Aorta (tissue), 5 donors: ENCODE data around the gene TOX3. TPM values are rescaled to one million over a fixed set of nuclear protein-coding genes. Genes with fewer than 3 reads are reported as not detected.

Experiments used
- ATAC-seq: fragments of 200-7000 bp; cut with Tn5 transposase; one replicate; pipeline ENCODE4 v1.9.1; 2022; ENCODE audit warnings: moderate library complexity; ENCODE audit not compliant: low FRiP score
- DNase-seq, 2 donors: peaks; one replicate each; pipeline ENCODE4 v3.0.0-alpha.2; 2020
- H3K27ac ChIP-seq, 2 donors: one replicate each; pipeline ENCODE4 v1.5.1; 2013; ENCODE audit warnings: low read length in 2 of 2, mild to moderate bottlenecking in 2 of 2, moderate library complexity in 2 of 2, control low read depth in 1 of 2, inconsistent platforms in 1 of 2, low read depth in 1 of 2
- H3K27me3 ChIP-seq, 2 donors: one replicate each; pipeline ENCODE4 v1.6.1; 2013; ENCODE audit warnings: control low read depth in 1 of 2, low read length in 1 of 2, mild to moderate bottlenecking in 1 of 2, moderate library complexity in 1 of 2; ENCODE audit not compliant: insufficient read depth in 2 of 2, control insufficient read depth in 1 of 2
- H3K36me3 ChIP-seq, 2 donors: one replicate each; pipeline ENCODE4 v1.6.1; 2013; ENCODE audit warnings: control low read depth in 1 of 2, low read length in 1 of 2, mild to moderate bottlenecking in 1 of 2; ENCODE audit not compliant: insufficient read depth in 2 of 2, control insufficient read depth in 1 of 2
- H3K4me1 ChIP-seq, 2 donors: one replicate each; pipeline ENCODE4 v1.6.1; 2013; ENCODE audit warnings: low read length in 2 of 2, control low read depth in 1 of 2, mild to moderate bottlenecking in 1 of 2, moderate library complexity in 1 of 2; ENCODE audit not compliant: insufficient read depth in 2 of 2, control insufficient read depth in 1 of 2
- H3K4me3 ChIP-seq, 2 donors: one replicate each; pipeline ENCODE4 v1.5.1; 2013; ENCODE audit warnings: low read length in 2 of 2, control low read depth in 1 of 2, mild to moderate bottlenecking in 1 of 2
- H3K9me3 ChIP-seq: one replicate; pipeline ENCODE4 v1.6.1; 2013; ENCODE audit warnings: mild to moderate bottlenecking, low read length; ENCODE audit not compliant: control insufficient read depth
- WGBS, 2 donors: extraction: QIAGEN DNeasy Blood & Tissue Kit; methylation state at CpG; one replicate each; pipeline ENCODE4 v1.1.7; 2013; 5-methylcytosine and 5-hydroxymethylcytosine counted together
- intact Hi-C, 2 donors: fragments of 100-400 bp; cut with DNase I; formaldehyde crosslinking; loops; one replicate each; pipeline versions ENCODE4 v1.14.2 to v1.15.0; 2022
- polyA plus RNA-seq, 2 donors: library from polyadenylated mRNA; stranded (reverse); fragments of 200-250 nt; gene quantifications; one replicate each; pipeline ENCODE4 v1.2.3, GENCODE V29; 2013
- total RNA-seq, 2 donors: library from RNA; stranded (reverse); fragmentation: NEBNext Ultra II Directional; extraction: Animal tissue kit (Norgen Biotek cat#: 25700); gene quantifications; one replicate each; pipeline ENCODE4 v1.2.1, GENCODE V29; 2021
- donor health status: healthy with polysubstance abuse.
- donor health status: Bipolar disorder and iron deficiency.
- donor health status: DM: no; HTN: no; CAD: no.
- donor health status: DM: no; HTN: no; CAD: no.
- donor health status: DM: yes; HTN: yes; CAD: no.

Gene TOX3
- total and polyA plus RNA-seq, 4 donors: 1.3 TPM; not detected in 3

DNA sequence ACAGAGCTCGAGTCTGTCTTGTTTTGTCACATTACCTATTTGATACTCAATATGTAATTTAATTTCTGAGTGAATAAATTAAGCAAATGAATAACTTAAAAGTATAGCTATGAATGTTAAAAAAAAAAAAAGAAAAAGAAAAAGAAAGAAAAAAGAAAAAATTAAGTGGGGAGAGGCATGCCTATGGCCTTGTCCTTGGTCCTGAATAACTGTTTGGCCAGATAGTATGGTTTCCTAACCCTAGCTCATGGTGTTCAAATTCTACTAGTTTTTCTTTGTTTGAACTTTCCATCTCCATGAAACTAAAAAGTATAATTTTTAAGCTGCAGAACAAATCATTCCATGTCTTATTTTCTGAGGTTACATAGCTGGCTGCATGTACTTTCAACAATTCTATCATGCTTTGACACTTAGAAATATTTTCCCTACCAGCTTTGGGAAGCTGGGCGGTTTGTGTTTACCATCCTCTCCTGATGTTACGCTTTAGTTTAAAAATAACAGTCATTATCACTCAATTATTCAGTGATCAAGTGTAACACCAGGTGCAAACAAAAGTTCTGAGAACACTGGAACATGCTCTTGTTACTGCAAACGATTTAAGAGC lies 31.8 kb downstream of the TOX3 start:
- Histone ChIP-seq H3K4me3 (no peak overlapping the region), H3K27ac (no peak overlapping the region), H3K27me3 (no peaks in the 10 kb centered on the region), H3K4me1 (no peaks in the 10 kb centered on the region), H3K36me3 (no peaks in the 10 kb centered on the region), H3K9me3 (no peaks in the 10 kb centered on the region)
- ATAC-seq (no peak), DNase-seq (no peak)
- 74 to 76% methylated on average over 4 of the region's 4 CpGs for WGBS, 2 donors
- intact Hi-C loops: no loop called here

DNA sequence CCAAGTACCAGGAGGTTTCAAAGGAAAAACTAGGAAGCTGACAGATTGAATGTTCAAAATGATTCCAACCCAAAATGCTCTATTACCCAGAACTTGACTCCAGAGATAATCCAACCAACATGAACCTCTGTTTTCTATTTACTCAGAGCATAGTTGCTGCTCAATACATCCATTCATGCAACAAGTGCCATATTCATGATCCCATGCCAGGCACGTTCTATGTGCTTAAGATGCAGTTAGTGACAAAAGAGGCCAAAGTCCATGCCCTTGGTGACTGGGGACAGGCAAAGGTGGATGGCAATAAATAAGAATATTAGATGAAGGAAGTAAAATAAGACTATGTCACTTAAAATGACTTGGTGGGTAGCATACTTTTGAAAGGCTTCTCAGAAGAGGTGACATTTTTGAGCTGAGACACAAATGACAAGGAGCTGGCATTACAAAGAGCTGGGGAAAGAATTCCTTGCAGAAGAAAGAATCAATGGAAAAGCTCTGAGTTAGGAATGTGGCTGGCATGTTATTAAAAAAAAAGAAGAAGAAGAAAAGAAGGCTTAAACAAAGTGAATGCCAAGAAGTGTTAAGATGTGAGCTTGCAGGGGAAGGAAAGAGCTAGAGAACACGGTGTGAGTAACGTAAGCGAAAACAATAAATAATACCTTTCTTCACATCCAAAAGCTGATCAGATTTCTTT lies 34.5 kb downstream of the TOX3 start:
- no peak for ATAC-seq
- 74 to 78% methylated on average over 4 of the region's 4 CpGs for WGBS, 2 donors
- DNase-seq: no peak
- Histone ChIP-seq H3K9me3 (no peaks in the 10 kb centered on the region), H3K27me3 (no peaks in the 10 kb centered on the region), H3K27ac (no peak overlapping the region), H3K4me3 (no peak overlapping the region), H3K36me3 (no peaks in the 10 kb centered on the region), H3K4me1 (no peaks in the 10 kb centered on the region)
- intact Hi-C loops: no loop called here

DNA sequence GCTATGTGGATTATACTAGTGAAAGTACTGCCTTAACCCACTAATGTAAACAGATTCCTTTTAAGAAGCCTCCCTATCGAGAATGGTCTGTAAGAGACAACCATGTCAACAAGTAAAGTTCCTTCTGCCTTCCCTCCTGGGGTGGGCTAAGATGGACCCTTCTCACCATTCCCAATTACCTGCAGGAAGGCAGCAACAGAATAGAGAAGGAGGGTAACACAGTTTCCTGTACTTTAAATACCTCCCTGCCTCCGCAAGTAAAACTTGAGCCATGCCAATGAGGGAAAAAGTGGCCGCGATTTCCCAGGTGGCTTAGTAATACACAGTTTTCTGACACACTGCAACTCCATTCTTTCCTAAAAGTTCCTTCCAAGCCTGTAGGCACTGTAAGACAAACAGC lies 45.2 kb downstream of the TOX3 start:
- no peaks in the 10 kb centered on the region for H3K9me3 ChIP-seq
- intact Hi-C loops: no loop called here
- no peaks in the 10 kb centered on the region for H3K4me1 ChIP-seq
- no peak overlapping the region for H3K4me3 ChIP-seq
- ATAC-seq: no peak
- WGBS, 2 donors: 38 to 42% methylated on average over 4 of the region's 4 CpGs
- DNase-seq: no peak
- no peak overlapping the region for H3K27ac ChIP-seq
- no peaks in the 10 kb centered on the region for H3K36me3 ChIP-seq
- H3K27me3 ChIP-seq: no peaks in the 10 kb centered on the region

DNA sequence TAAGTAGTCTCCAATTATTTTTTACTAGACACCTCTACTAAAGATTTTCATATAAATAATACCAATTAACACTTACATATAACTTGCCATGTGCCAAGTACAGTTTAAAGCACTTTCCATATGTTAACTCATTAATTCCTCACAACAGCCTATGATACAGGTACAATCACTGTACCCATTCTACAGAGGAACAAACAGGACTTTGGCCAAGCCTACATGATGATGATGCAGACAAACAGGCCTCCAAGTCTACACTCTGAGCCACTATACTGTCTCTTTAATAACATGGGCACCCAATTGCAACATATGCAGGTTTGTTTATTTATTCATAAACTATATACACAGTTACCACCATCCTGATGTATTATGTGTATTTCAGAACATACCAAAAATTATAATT lies 46.0 kb downstream of the TOX3 start:
- DNase-seq (no peak), ATAC-seq (no peak)
- Histone ChIP-seq H3K27me3 (no peaks in the 10 kb centered on the region), H3K4me3 (no peak overlapping the region), H3K36me3 (no peaks in the 10 kb centered on the region), H3K4me1 (no peaks in the 10 kb centered on the region), H3K27ac (no peak overlapping the region), H3K9me3 (no peaks in the 10 kb centered on the region)
- intact Hi-C loops: no loop called here

DNA sequence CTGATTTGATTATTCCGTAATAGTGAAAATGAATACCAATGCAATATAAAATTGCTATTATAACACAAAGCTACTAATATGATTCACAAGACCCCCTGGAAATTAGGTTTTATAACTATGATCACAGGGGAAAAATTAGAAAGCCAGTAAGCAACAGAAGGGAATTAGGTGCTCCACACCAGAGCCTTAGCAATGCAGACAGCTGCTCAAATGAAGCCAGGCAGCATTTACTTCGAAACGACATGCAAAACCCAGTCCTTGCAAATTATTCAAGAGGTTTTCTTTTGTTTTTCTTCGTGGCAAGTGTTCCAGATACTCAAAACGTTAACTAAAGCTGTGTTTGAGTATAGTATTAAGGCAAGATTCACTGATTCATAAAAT lies 47.9 kb downstream of the TOX3 start:
- no peak overlapping the region for H3K4me3 ChIP-seq
- H3K27me3 ChIP-seq: no peaks in the 10 kb centered on the region
- no peaks in the 10 kb centered on the region for H3K4me1 ChIP-seq
- intact Hi-C loops: no loop called here
- no peak for ATAC-seq
- H3K27ac ChIP-seq: no peak overlapping the region
- no peaks in the 10 kb centered on the region for H3K9me3 ChIP-seq
- WGBS, 2 donors: 40 to 41% methylated on average over 5 of the region's 5 CpGs
- DNase-seq: no peak
- no peaks in the 10 kb centered on the region for H3K36me3 ChIP-seq

DNA sequence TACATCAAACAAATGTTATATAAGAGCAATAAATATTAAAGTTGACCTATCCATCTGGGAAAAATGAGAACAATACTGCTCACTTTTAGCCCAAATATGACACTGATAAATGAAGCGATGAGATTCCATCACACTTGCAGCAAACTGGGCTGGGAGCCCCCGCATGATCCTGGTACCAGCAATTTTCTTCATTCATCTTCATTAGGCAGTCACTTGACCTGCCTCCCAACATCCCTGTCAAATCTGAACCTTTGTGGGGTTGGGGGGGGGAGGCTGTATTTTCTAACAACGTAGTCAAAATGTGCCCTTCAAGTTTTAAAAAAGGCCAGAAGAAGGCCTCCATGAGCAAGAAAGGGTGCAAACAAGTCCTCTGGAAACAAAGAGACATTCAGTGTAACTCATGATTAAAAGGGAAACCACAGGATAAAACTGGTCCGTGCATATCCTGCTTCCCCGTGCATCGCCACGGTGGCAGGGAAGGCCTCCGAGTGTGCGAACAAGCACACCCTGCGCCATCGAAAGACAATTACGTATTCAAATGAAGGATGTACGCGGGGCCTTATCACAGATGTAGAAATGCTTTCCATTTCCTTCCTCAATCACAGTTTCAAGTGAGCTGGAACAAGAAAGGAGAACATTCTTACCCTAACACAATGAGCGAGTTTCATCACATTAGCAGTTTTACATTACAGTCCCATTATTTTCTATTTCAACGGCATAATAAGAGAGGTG lies 48.4 kb downstream of the TOX3 start:
- DNase-seq (no peak), ATAC-seq (no peak)
- 39 to 44% methylated on average over 16 of the region's 16 CpGs for WGBS, 2 donors

DNA sequence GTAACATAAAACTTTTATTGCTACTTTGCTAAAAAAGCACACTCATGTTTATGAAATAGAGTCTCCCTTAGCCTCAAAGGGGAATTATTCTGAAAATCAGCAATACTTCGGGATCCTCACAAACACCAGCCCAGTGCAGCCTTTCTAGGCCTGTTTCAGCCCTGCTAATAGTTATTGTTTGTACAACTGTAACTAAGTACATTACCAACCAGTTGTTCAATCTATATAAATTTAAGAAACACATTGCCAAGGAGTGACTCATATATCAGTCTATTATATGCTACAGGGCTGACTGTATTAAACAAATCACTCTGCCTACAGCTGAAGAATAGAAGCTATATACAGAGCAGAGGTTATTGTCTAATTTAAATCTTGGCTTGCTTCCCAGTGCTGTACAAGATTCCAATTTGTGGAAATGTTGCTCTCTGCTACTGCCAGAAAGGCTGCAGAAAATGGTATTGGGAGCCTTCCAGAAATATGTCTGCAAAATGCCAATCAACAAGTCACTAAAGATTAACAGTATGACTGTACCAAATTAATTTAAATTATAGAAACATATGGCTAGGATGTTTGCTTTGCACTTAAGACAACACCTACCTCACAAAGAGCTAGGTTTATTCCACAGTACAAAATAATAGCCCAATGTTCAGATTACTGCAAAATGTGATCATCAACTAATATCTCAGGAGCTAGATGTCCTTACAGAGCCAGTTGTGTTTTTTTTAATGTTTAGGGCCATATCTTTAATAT lies 49.7 kb downstream of the TOX3 start:
- H3K27ac ChIP-seq: no peak overlapping the region
- no peaks in the 10 kb centered on the region for H3K4me1 ChIP-seq
- H3K4me3 ChIP-seq: no peak overlapping the region
- no peaks in the 10 kb centered on the region for H3K27me3 ChIP-seq
- no peaks in the 10 kb centered on the region for H3K9me3 ChIP-seq
- DNase-seq (no peak), ATAC-seq (no peak)
- H3K36me3 ChIP-seq: no peaks in the 10 kb centered on the region
- 34 to 39% methylated on average over 1 of the region's 1 CpG for WGBS, 2 donors
- intact Hi-C loops: no loop called here

More for the DNA sequence above, 48.4 kb downstream of the TOX3 start:
- Histone ChIP-seq H3K27ac (no peak overlapping the region), H3K9me3 (no peaks in the 10 kb centered on the region), H3K4me3 (no peak overlapping the region), H3K4me1 (no peaks in the 10 kb centered on the region), H3K36me3 (no peaks in the 10 kb centered on the region), H3K27me3 (no peaks in the 10 kb centered on the region)
- intact Hi-C loops: no loop called here

DNA sequence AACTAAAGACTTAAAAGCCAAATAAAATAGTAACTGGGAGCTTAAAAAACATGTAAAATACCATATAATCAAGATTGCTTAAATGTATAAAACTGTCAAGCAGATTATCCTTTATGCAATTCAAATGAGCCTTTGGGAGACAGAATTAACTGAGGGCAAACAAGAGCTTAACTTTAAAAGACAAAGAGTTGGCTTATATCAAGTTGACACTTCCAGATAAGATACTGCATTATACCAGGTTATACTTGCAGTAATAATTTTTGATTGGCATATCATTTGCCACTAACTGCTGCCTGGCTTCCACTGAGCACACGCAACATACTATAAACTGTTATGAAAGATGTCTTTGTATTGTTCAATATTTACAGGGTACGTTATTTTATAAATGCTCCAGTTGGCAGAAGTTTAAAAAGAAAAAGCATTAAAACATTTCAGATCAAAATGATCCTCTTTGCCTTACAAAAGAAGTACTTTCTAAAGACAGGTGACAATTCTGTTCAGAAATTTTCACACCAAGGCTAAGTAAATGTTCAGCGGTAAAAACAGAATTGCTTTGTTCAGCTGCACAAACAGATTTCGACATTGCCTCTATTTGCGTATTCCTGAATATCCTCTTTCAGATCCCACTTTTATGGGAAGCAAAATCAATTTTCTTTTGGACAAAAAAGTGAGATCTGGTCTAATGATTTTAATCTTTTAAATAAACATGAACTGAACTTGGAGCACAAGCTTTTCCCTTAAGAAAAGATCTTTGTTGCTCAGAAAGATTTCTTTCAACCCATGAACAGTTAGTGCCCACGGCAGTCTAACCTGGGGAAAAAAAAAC lies 50.7 kb downstream of the TOX3 start:
- intact Hi-C loops: no loop called here
- H3K9me3 ChIP-seq: no peaks in the 10 kb centered on the region
- no peaks in the 10 kb centered on the region for H3K27me3 ChIP-seq
- 49 to 57% methylated on average over 6 of the region's 6 CpGs for WGBS, 2 donors
- DNase-seq: no peak
- H3K36me3 ChIP-seq: no peaks in the 10 kb centered on the region
- H3K4me3 ChIP-seq: no peak overlapping the region
- no peak for ATAC-seq
- H3K27ac ChIP-seq: no peak overlapping the region
- no peaks in the 10 kb centered on the region for H3K4me1 ChIP-seq
